Pancreas (tissue), 10 donors: ENCODE measurements around the gene PYGL. TPM values are rescaled to one million over a fixed set of nuclear protein-coding genes. Genes with fewer than 3 reads are reported as not detected.
"Not testable (repeated sequence)": the region's sequence is repeated elsewhere in the genome, so short reads cannot be mapped to it uniquely, and the experiment has no call there.

Experiments
- ATAC-seq, 4 donors: fragments of 200-7000 bp; cut with Tn5 transposase; one replicate each; pipeline versions ENCODE4 v1.8.0 to v1.9.1; 2020; ENCODE audit warnings: mild to moderate bottlenecking in 4 of 4, moderate library complexity in 4 of 4
- DNase-seq, 6 donors: peaks; one replicate each; pipeline ENCODE4 v3.0.0-alpha.2; 2020
- FAIRE-seq: peaks from 2 replicates; lab custom pipeline; 2012; peaks lifted over from hg19 to GRCh38; lab: Jason Lieb, UNC
- H3K27ac ChIP-seq, 4 donors: fragments of 200-600 bp; sonication (generic); 1 replicate in 3 of 4; 2 replicates in 1 of 4; pipeline versions ENCODE4 v1.5.0 to v1.8.0; 2020
- H3K27me3 ChIP-seq, 4 donors: fragments of 200-600 bp; one replicate each; pipeline ENCODE4 v1.8.0; 2021
- H3K36me3 ChIP-seq, 3 donors: fragments of 200-600 bp; sonication (generic) in 1 of 3; one replicate each; pipeline versions ENCODE4 v1.5.0 to v1.8.0; 2020 to 2021
- H3K4me1 ChIP-seq, 3 donors: fragments of 200-600 bp; one replicate each; pipeline ENCODE4 v1.8.0; 2021
- H3K4me3 ChIP-seq, 4 donors: fragments of 200-600 bp; sonication (generic) in 2 of 4; one replicate each; pipeline versions ENCODE4 v1.5.0 to v1.8.0; 2020 to 2021
- H3K9me3 ChIP-seq, 4 donors: fragments of 200-600 bp; one replicate each; pipeline ENCODE4 v1.8.0; 2021
- CTCF ChIP-seq, 4 donors: fragments of 200-600 bp; sonication (generic) in 3 of 4; IDR thresholded peaks; one replicate each; pipeline versions ENCODE4 v1.5.0 to v1.8.0; 2021; ENCODE audit warnings: antibody characterized with exemption in 4 of 4
- WGBS, 2 donors: extraction: QIAGEN DNeasy Blood & Tissue Kit; methylation state at CpG; one replicate each; pipeline ENCODE4 v1.1.7; 2013; 5-methylcytosine and 5-hydroxymethylcytosine counted together
- intact Hi-C, 3 donors: fragments of 100-400 bp; cut with DNase I; formaldehyde crosslinking; loops; one replicate each; pipeline versions ENCODE4 v1.11.1 to v1.14.2; 2022
- polyA plus RNA-seq, 2 donors: library from polyadenylated mRNA; stranded (reverse); fragments of 200-250 nt; gene quantifications; one replicate each; pipeline ENCODE4 v1.2.3, GENCODE V29; 2013
- total RNA-seq, 6 donors: library from RNA; stranded (reverse); fragmentation: NEBNext Ultra II Directional in 4 of 6; extraction: Animal tissue kit (Norgen Biotek cat#: 25700) in 4 of 6; gene quantifications; one replicate each; pipeline versions ENCODE4 v1.2.1 to v1.2.4, GENCODE V29; 2021 to 2023
- donor health status: healthy with polysubstance abuse.
- donor health status: DM: no; HTN: no; CAD: no; lungs with moderate emphysema.
- donor health status: DM: no; HTN: no; CAD: no.
- donor health status: control.
- donor health status: control.
- donor health status: Bipolar disorder and iron deficiency.
- donor health status: DM: yes; HTN: yes; CAD: no.
- donor health status: DM: no; HTN: no; CAD: no.
- donor health status: DM: no; HTN: no; CAD: no.
- donor health status: DM: yes; HTN: yes; CAD: no.

PYGL gene
- total and polyA plus RNA-seq, 8 donors: 2.6 to 17.8 (median 5.4) TPM

DNA sequence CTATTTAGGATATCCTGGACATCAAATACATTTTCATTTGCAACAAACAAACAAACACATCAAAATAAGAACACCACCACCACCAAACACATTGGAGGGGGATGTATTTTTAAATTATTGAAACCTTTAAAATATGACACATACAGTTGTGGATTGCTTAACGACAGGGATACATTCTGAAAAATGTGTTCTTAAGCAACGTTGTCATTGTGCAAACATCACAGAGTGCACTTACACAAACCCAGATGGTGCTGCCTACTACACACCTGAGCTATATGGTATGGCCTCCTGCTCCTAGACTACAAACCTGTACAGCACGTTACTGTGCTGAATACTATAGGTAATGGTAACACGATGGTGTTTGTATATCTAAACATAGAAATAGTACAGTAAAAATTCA, 19.4 kb downstream of the PYGL start:
- no peak for FAIRE-seq
- H3K36me3 ChIP-seq: no peaks in the 10 kb centered on the region

DNA sequence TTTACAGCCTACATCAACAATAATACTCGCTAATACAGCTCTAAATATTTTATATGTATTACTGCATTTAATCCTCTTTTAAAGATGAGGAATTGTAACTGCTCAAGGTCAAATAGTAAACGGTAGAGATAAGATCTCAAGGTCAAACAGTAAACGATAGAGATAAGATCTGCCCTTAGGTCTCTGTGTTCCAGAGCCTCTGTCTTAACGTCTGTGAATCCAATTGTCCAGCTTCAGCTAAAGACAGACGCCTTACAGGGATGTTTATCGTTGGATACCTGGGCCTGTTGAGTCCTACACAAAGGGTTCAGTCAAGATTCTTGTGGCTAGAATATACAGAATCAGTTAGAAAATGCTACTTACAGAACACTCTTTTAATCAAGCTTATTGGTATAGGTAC, 20.0 kb downstream of the PYGL start:
- Histone ChIP-seq H3K27me3 (no peaks in the 10 kb centered on the region), H3K27ac (no peak overlapping the region), H3K9me3 (no peaks in the 10 kb centered on the region), H3K36me3 (no peaks in the 10 kb centered on the region), H3K4me1 (no peaks in the 10 kb centered on the region), H3K4me3 (no peak overlapping the region)
- FAIRE-seq (no peak), DNase-seq (no peak), ATAC-seq (no peak)
- WGBS, 2 donors: 44 to 49% methylated on average over 6 of the region's 6 CpGs
- no peak for TF ChIP-seq CTCF (IDR thresholded peaks at IDR 0.05)
- intact Hi-C loops: no loop called here

More for the DNA sequence above, 19.4 kb downstream of the PYGL start:
- ATAC-seq (no peak), DNase-seq (no peak)
- intact Hi-C loops: no loop called here
- WGBS, 2 donors: 55 to 65% methylated on average over 4 of the region's 4 CpGs
- H3K9me3 ChIP-seq: no peaks in the 10 kb centered on the region
- no peaks in the 10 kb centered on the region for H3K27me3 ChIP-seq
- no peak overlapping the region for H3K4me3 ChIP-seq
- no peak for TF ChIP-seq CTCF (IDR thresholded peaks at IDR 0.05)
- no peak overlapping the region for H3K27ac ChIP-seq
- H3K4me1 ChIP-seq: no peaks in the 10 kb centered on the region

DNA sequence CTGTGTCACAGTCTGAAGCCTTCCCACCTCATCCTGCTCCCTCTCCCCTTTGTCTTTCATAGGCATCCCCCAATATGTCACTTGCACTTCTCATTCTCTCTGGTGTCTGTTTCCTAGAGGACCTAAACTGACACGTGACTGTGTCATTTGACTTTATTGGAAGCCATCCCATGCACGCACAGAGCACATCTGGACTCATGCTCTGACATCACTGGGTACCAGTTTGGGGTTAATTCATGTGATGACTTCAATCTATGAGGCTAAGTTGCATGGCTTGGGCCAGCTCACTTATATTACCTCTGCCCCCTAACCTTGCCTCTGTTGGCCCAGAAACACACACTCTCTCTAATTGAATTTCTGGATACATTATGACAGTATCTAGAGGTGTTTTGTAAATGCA, 21.5 kb downstream of the PYGL start:
- no peak for TF ChIP-seq CTCF (IDR thresholded peaks at IDR 0.05)
- H3K36me3 ChIP-seq: no peaks in the 10 kb centered on the region
- H3K4me3 ChIP-seq: no peak overlapping the region
- H3K9me3 ChIP-seq: no peaks in the 10 kb centered on the region
- H3K27ac ChIP-seq: no peak overlapping the region
- no peaks in the 10 kb centered on the region for H3K27me3 ChIP-seq
- DNase-seq (no peak), FAIRE-seq (no peak), ATAC-seq (no peak)
- intact Hi-C loops: no loop called here
- no peaks in the 10 kb centered on the region for H3K4me1 ChIP-seq
- 81 to 85% methylated on average over 2 of the region's 2 CpGs for WGBS, 2 donors

GRCh38 chr14:50920482-50921230, 23.6 kb downstream of the PYGL start:
- 72 to 73% methylated on average over 9 of the region's 9 CpGs for WGBS, 2 donors

DNA sequence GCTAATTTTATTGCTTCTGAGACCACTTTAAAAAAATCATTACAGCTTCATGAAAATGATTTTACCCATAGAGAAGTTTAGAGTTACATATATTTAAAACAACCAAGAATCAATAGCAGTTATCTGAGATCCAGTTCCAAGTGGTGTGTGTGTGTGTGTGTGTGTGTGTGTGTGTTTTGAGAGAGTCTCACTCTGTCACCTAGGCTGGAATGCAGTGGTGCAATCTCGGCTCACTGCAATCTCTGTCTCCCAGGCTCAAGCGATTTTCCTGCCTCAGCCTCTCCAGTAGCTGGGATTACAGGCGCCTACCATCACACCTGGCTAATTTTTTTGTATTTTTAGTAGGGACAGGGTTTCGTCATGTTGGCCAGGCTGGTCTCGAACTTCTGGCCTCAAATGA, 24.8 kb downstream of the PYGL start:
- H3K9me3 ChIP-seq, intact Hi-C loops, FAIRE-seq, H3K27me3 ChIP-seq, H3K4me3 ChIP-seq, H3K27ac ChIP-seq, ATAC-seq, H3K4me1 ChIP-seq, H3K36me3 ChIP-seq, DNase-seq: not testable (repeated sequence)
- 71 to 74% methylated on average over 5 of the region's 5 CpGs for WGBS, 2 donors

More at GRCh38 chr14:50920482-50921230, 23.6 kb downstream of the PYGL start:
- peak in 3 of 4 donors; percentile 37 to 47 (median 37) for ATAC-seq
- no peaks in the 10 kb centered on the region for H3K27me3 ChIP-seq
- no peak for FAIRE-seq
- DNase-seq: no peak
- H3K27ac ChIP-seq: peak overlapping the region in 1 of 4 donors; percentile 28
- no peaks in the 10 kb centered on the region for H3K4me1 ChIP-seq
- H3K36me3 ChIP-seq: no peaks in the 10 kb centered on the region
- intact Hi-C loops: no loop called here
- H3K9me3 ChIP-seq: no peaks in the 10 kb centered on the region
- no peak overlapping the region for H3K4me3 ChIP-seq
- no peak for TF ChIP-seq CTCF (IDR thresholded peaks at IDR 0.05)
